HEK293 (cell line): ENCODE data around the gene CELF4.
A peak's percentile ranks its signal among the peaks of the same experiment; 100 is the strongest.

Source experiments
- CTCF ChIA-PET: fragments of 350-600 bp; formaldehyde crosslinking; extraction: SDS; loops from one replicate; lab custom pipeline; 2021; ENCODE audit warnings: antibody characterized with exemption; lab: Yijun Ruan, JAX
- POLR2A ChIA-PET: fragments of 300-600 bp; formaldehyde crosslinking; extraction: SDS; loops from one replicate; lab custom pipeline; 2020; ENCODE audit warnings: antibody characterized with exemption, inconsistent platforms; lab: Yijun Ruan, JAX
- H3K27ac ChIP-seq: fragments of 200-500 bp; sonication (Bioruptor generic); 2 replicates; pipeline ENCODE4 v1.5.1; 2014; ENCODE audit warnings: low read depth, low read length, control low read depth, inconsistent platforms; ENCODE audit errors: extremely low read depth
- H3K36me3 ChIP-seq, 2 experiments: fragments of 200-500 bp in 1 of 2; sonication (Bioruptor generic) in 1 of 2; 1 replicate in 1 of 2; 2 replicates in 1 of 2; pipeline ENCODE4 v1.5.1; 2014 to 2017; ENCODE audit warnings: inconsistent platforms in 2 of 2, low read length in 2 of 2; ENCODE audit not compliant: control insufficient read depth in 2 of 2, insufficient read depth in 1 of 2
- H3K4me1 ChIP-seq: fragments of 200-500 bp; sonication (Bioruptor generic); 2 replicates; pipeline ENCODE4 v1.5.1; 2014; ENCODE audit warnings: mild to moderate bottlenecking, low read length, inconsistent platforms; ENCODE audit not compliant: control insufficient read depth, insufficient read depth
- H3K4me3 ChIP-seq: 2 replicates; pipeline ENCODE4 v1.5.1; 2011; ENCODE audit warnings: low read depth, mild to moderate bottlenecking, control low read depth, low read length, moderate library complexity
- H3K9me3 ChIP-seq: fragments of 200-500 bp; sonication (Bioruptor generic); 2 replicates; pipeline ENCODE4 v1.5.1; 2014; ENCODE audit warnings: low read depth, low read length, inconsistent platforms; ENCODE audit not compliant: control insufficient read depth, insufficient read depth
- MYNN ChIP-seq: fragments of 450-650 bp; formaldehyde crosslinking; IDR thresholded peaks from 2 replicates; pipeline ENCODE4 v1.5.1; 2016; ENCODE audit warnings: missing biosample characterization, missing genetic modification characterization, borderline replicate concordance
- OVOL3 ChIP-seq: fragments of 450-650 bp; formaldehyde crosslinking; IDR thresholded peaks from 2 replicates; pipeline ENCODE4 v1.5.1; 2016; ENCODE audit warnings: missing biosample characterization, missing genetic modification characterization
- RBAK ChIP-seq: fragments of 450-650 bp; formaldehyde crosslinking; IDR thresholded peaks from 2 replicates; pipeline ENCODE4 v1.5.1; 2016; ENCODE audit warnings: missing biosample characterization, missing genetic modification characterization
- ZBTB17 ChIP-seq: fragments of 450-650 bp; formaldehyde crosslinking; IDR thresholded peaks from 2 replicates; pipeline ENCODE4 v1.5.1; 2016; ENCODE audit warnings: missing biosample characterization, missing genetic modification characterization
- ZEB2 ChIP-seq: fragments of 450-650 bp; formaldehyde crosslinking; IDR thresholded peaks from 2 replicates; pipeline ENCODE4 v1.5.1; 2016; ENCODE audit warnings: missing biosample characterization, missing genetic modification characterization
- ZNF121 ChIP-seq: fragments of 450-650 bp; formaldehyde crosslinking; IDR thresholded peaks from 2 replicates; pipeline ENCODE4 v1.5.1; 2016; ENCODE audit warnings: missing biosample characterization, missing genetic modification characterization
- ZNF133 ChIP-seq: fragments of 450-650 bp; formaldehyde crosslinking; IDR thresholded peaks from 2 replicates; pipeline ENCODE4 v1.5.1; 2016; ENCODE audit warnings: missing biosample characterization, missing genetic modification characterization
- ZNF146 ChIP-seq: fragments of 450-650 bp; formaldehyde crosslinking; IDR thresholded peaks from 2 replicates; pipeline ENCODE4 v1.5.1; 2016; ENCODE audit warnings: missing biosample characterization, missing genetic modification characterization
- ZNF16 ChIP-seq: fragments of 450-650 bp; formaldehyde crosslinking; IDR thresholded peaks from 2 replicates; pipeline ENCODE4 v1.5.1; 2016; ENCODE audit warnings: low read depth, missing biosample characterization, missing genetic modification characterization
- ZNF416 ChIP-seq: fragments of 450-650 bp; formaldehyde crosslinking; IDR thresholded peaks from 2 replicates; pipeline ENCODE4 v1.5.1; 2016; ENCODE audit warnings: missing biosample characterization, missing genetic modification characterization
- ZNF423 ChIP-seq: fragments of 450-650 bp; formaldehyde crosslinking; IDR thresholded peaks from 2 replicates; pipeline ENCODE4 v1.5.1; 2016; ENCODE audit warnings: missing biosample characterization, missing genetic modification characterization
- ZNF548 ChIP-seq: fragments of 450-650 bp; formaldehyde crosslinking; IDR thresholded peaks from 2 replicates; pipeline ENCODE4 v1.5.1; 2016; ENCODE audit warnings: missing biosample characterization, missing genetic modification characterization
- ZNF558 ChIP-seq: fragments of 450-650 bp; formaldehyde crosslinking; IDR thresholded peaks from 2 replicates; pipeline ENCODE4 v1.5.1; 2016; ENCODE audit warnings: missing biosample characterization, missing genetic modification characterization
- ZNF560 ChIP-seq: fragments of 450-650 bp; formaldehyde crosslinking; IDR thresholded peaks from 2 replicates; pipeline ENCODE4 v1.5.1; 2017; ENCODE audit warnings: missing biosample characterization, missing genetic modification characterization, borderline replicate concordance
- ZNF629 ChIP-seq: fragments of 450-650 bp; formaldehyde crosslinking; IDR thresholded peaks from 2 replicates; pipeline ENCODE4 v1.5.1; 2017; ENCODE audit warnings: missing biosample characterization, missing genetic modification characterization
- ZNF701 ChIP-seq: fragments of 450-650 bp; formaldehyde crosslinking; IDR thresholded peaks from 2 replicates; pipeline ENCODE4 v1.5.1; 2016; ENCODE audit warnings: missing biosample characterization, missing genetic modification characterization
- ZNF791 ChIP-seq: fragments of 450-650 bp; formaldehyde crosslinking; IDR thresholded peaks from 2 replicates; pipeline ENCODE4 v1.5.1; 2016; ENCODE audit warnings: missing biosample characterization, missing genetic modification characterization
- ZSCAN23 ChIP-seq: fragments of 450-650 bp; formaldehyde crosslinking; IDR thresholded peaks from 2 replicates; pipeline ENCODE4 v1.5.1; 2016; ENCODE audit warnings: missing biosample characterization, missing genetic modification characterization
- ZSCAN30 ChIP-seq: fragments of 450-650 bp; IDR thresholded peaks from 2 replicates; pipeline ENCODE4 v1.5.1; 2018; ENCODE audit warnings: missing biosample characterization, mild to moderate bottlenecking, missing genetic modification characterization, moderate library complexity
- TF ChIP-seq, protein P1 (sequence below): fragments of 450-650 bp; formaldehyde crosslinking; IDR thresholded peaks from 2 replicates; pipeline ENCODE4 v1.5.1; 2017; ENCODE audit warnings: missing biosample characterization, missing genetic modification characterization
- TF ChIP-seq, protein P2 (sequence below): fragments of 450-650 bp; formaldehyde crosslinking; IDR thresholded peaks from 2 replicates; pipeline ENCODE4 v1.5.1; 2017; ENCODE audit warnings: missing biosample characterization, missing genetic modification characterization
- TF ChIP-seq, protein P3 (sequence below): fragments of 450-650 bp; formaldehyde crosslinking; IDR thresholded peaks from 2 replicates; pipeline ENCODE4 v1.5.1; 2016; ENCODE audit warnings: missing biosample characterization, missing genetic modification characterization
- TF ChIP-seq, protein P4 (sequence below): fragments of 450-650 bp; formaldehyde crosslinking; IDR thresholded peaks from 2 replicates; pipeline ENCODE4 v1.5.1; 2016; ENCODE audit warnings: missing biosample characterization, missing genetic modification characterization

The CELF4 gene

DNA sequence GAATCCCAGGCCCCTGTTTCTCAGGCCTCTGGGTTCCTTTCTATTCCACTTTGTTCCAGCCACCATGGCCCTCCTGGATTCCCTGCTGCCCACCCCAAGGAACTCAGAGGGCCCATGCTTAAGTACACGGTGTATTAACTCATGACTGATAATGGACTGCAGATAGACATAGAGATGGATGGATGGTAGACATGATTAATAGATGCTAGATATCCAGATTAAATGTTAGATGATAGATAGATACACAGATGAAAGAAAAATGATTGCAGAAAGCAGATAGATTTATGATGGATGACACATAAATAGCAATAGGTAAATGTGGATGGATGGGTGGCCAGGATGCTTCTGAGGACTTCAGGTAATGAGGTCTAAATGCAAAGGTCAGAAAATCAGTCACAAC, 278.0 kb downstream of the CELF4 start:
- Histone ChIP-seq H3K9me3 (no peaks in the 10 kb centered on the region), H3K4me1 (no peaks in the 10 kb centered on the region), H3K4me3 (no peak overlapping the region), H3K36me3 (no peaks in the 10 kb centered on the region), H3K27ac (no peak overlapping the region)
- POLR2A ChIA-PET, result no interaction called here
- CTCF ChIA-PET, result no interaction called here
- TF ChIP-seq ZBTB17 (tag by site-specific recombination), result peak; percentile 92
- TF ChIP-seq ZNF121 (tag by site-specific recombination), result no peak

DNA sequence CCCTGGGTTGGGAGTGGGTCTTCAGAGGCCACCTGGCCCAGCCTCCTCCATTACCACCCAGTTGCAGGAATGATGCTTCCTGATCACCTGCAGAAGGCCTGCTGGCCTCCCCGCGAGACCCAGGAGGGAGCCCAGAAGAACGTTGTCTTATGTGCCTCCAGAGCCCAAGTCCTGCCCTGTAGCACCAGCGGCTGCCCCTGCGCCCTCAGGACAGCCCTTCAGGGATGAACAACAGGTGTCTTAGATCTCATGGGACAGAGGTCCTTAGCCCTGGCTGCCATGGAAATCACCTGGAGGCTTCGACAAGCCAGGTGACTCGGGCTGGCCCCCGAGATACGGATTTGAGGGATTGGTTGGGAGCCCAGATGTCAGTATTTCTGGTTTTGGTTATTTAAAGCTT, 278.8 kb downstream of the CELF4 start:
- H3K36me3 ChIP-seq, result no peaks in the 10 kb centered on the region
- POLR2A ChIA-PET, result no interaction called here
- no peak overlapping the region for H3K27ac ChIP-seq
- no peaks in the 10 kb centered on the region for H3K4me1 ChIP-seq
- CTCF ChIA-PET, result interaction anchor here (0.6 to 1.2 kb wide), 2 partner anchors 8 to 24 kb away, joined by 3 to 4 read pairs; no protein-coding TSS in a partner anchor
- TF ChIP-seq ZNF146 (tag by site-specific recombination) (no peak), RBAK (tag by site-specific recombination) (no peak), ZNF133 (tag by site-specific recombination) (no peak), ZNF560 (no peak), ZNF558 (no peak), ZNF416 (tag by site-specific recombination) (no peak), MYNN (tag by site-specific recombination) (no peak), ZNF629 (no peak)
- TF ChIP-seq, all 188 proteins: peak for 0
- no peak overlapping the region for H3K4me3 ChIP-seq
- no peaks in the 10 kb centered on the region for H3K9me3 ChIP-seq

DNA sequence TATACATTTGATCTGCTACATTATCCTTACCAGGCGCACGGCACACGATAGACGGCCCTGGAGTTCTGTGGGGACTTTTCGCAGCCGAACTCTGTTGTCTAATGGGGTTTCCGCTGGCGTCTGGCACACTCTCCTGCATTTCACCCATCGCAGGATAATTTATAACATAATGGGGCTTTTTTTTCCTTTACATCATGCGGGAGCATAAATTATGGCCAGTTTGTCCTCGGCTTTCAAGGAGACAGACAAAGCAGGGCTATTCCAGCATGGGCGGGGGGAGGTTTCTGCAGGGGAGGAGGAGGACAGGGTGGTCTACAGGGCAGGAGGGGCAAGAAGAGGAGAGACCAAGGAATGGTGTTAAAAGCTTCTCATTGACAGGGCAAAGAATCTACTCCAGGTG, 279.8 kb downstream of the CELF4 start:
- Histone ChIP-seq H3K4me1 (no peaks in the 10 kb centered on the region), H3K9me3 (no peaks in the 10 kb centered on the region), H3K27ac (no peak overlapping the region), H3K4me3 (no peak overlapping the region), H3K36me3 (no peaks in the 10 kb centered on the region)
- POLR2A ChIA-PET, result no interaction called here
- CTCF ChIA-PET, result interaction anchor here (0.7 to 1.2 kb wide), 2 partner anchors 9 to 1190 kb away, joined by 3 to 4 read pairs; no protein-coding TSS in a partner anchor
- TF ChIP-seq, protein P1, sequence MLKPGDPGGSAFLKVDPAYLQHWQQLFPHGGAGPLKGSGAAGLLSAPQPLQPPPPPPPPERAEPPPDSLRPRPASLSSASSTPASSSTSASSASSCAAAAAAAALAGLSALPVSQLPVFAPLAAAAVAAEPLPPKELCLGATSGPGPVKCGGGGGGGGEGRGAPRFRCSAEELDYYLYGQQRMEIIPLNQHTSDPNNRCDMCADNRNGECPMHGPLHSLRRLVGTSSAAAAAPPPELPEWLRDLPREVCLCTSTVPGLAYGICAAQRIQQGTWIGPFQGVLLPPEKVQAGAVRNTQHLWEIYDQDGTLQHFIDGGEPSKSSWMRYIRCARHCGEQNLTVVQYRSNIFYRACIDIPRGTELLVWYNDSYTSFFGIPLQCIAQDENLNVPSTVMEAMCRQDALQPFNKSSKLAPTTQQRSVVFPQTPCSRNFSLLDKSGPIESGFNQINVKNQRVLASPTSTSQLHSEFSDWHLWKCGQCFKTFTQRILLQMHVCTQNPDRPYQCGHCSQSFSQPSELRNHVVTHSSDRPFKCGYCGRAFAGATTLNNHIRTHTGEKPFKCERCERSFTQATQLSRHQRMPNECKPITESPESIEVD (tag by site-specific recombination), result no peak
- TF ChIP-seq, protein P2, sequence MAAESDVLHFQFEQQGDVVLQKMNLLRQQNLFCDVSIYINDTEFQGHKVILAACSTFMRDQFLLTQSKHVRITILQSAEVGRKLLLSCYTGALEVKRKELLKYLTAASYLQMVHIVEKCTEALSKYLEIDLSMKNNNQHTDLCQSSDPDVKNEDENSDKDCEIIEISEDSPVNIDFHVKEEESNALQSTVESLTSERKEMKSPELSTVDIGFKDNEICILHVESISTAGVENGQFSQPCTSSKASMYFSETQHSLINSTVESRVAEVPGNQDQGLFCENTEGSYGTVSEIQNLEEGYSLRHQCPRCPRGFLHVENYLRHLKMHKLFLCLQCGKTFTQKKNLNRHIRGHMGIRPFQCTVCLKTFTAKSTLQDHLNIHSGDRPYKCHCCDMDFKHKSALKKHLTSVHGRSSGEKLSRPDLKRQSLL, result no peak
- TF ChIP-seq ZNF548 (tag by site-specific recombination), result no peak
- no peak for TF ChIP-seq ZNF791
- no peak for TF ChIP-seq OVOL3 (tag by site-specific recombination)
- no peak for TF ChIP-seq ZEB2
- TF ChIP-seq MYNN (tag by site-specific recombination), result no peak
- TF ChIP-seq ZNF701 (tag by site-specific recombination), result no peak
- TF ChIP-seq ZNF16 (tag by site-specific recombination), result no peak
- TF ChIP-seq, protein P3, sequence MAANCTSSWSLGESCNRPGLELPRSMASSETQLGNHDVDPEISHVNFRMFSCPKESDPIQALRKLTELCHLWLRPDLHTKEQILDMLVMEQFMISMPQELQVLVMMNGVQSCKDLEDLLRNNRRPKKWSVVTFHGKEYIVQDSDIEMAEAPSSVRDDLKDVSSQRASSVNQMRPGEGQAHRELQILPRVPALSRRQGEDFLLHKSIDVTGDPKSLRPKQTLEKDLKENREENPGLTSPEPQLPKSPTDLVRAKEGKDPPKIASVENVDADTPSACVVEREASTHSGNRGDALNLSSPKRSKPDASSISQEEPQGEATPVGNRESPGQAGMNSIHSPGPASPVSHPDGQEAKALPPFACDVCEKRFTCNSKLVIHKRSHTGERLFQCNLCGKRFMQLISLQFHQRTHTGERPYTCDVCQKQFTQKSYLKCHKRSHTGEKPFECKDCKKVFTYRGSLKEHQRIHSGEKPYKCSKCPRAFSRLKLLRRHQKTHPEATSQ (tag by site-specific recombination), result no peak
- no peak for TF ChIP-seq ZSCAN23
- TF ChIP-seq ZNF423, result no peak
- no peak for TF ChIP-seq ZSCAN30 (tag by site-specific recombination)
- TF ChIP-seq, protein P4, sequence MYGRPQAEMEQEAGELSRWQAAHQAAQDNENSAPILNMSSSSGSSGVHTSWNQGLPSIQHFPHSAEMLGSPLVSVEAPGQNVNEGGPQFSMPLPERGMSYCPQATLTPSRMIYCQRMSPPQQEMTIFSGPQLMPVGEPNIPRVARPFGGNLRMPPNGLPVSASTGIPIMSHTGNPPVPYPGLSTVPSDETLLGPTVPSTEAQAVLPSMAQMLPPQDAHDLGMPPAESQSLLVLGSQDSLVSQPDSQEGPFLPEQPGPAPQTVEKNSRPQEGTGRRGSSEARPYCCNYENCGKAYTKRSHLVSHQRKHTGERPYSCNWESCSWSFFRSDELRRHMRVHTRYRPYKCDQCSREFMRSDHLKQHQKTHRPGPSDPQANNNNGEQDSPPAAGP (tag by site-specific recombination), result no peak
